A673 (cell line): ENCODE results near the gene SLC29A2. TPM values are rescaled to one million over a fixed set of nuclear protein-coding genes. Genes with fewer than 3 reads are reported as not detected.

Source experiments
- BruUV-seq: library from RNA; stranded (reverse); fragments of 400-500 nt; replicated peaks from 2 replicates; lab custom pipeline; 2021; lab: Mats Ljungman, UMichigan
- CTCF ChIA-PET: fragments of 300-600 bp; sonication (Branson Sonifier 250); formaldehyde crosslinking; loops from one replicate; lab custom pipeline; 2022; ENCODE audit warnings: antibody characterized with exemption; lab: Charles Lee
- POLR2A ChIA-PET: fragments of 300-600 bp; sonication (Branson Sonifier 250); formaldehyde crosslinking; loops from one replicate; lab custom pipeline; 2022; ENCODE audit warnings: antibody characterized with exemption; ENCODE audit not compliant: low non-redundant PET; lab: Charles Lee
- DNase-seq: peaks from one replicate; pipeline ENCODE4 v3.0.0-alpha.2; 2015; ENCODE audit warnings: low spot score
- H3K27ac ChIP-seq: fragments of 200-600 bp; sonication (generic); 2 replicates; pipeline ENCODE4 v1.5.1; 2016; ENCODE audit warnings: mixed run types, low read depth, mild to moderate bottlenecking, mixed read lengths, antibody characterized with exemption, low read length; ENCODE audit not compliant: poor library complexity, severe bottlenecking
- H3K27me3 ChIP-seq: fragments of 200-600 bp; sonication (generic); replicated peaks from 2 replicates; pipeline ENCODE4 v1.6.1; 2017; ENCODE audit warnings: mixed run types, low read depth, mild to moderate bottlenecking, mixed read lengths, antibody characterized with exemption, low read length; ENCODE audit not compliant: insufficient read depth, poor library complexity
- H3K36me3 ChIP-seq: fragments of 200-600 bp; sonication (generic); 2 replicates; pipeline ENCODE4 v1.6.1; 2016; ENCODE audit warnings: mixed run types, mild to moderate bottlenecking, mixed read lengths, antibody characterized with exemption, low read length; ENCODE audit not compliant: insufficient read depth, poor library complexity, severe bottlenecking
- H3K4me1 ChIP-seq: fragments of 200-600 bp; sonication (generic); 2 replicates; pipeline ENCODE4 v1.6.1; 2017; ENCODE audit warnings: mixed run types, mild to moderate bottlenecking, mixed read lengths, antibody characterized with exemption, low read length; ENCODE audit not compliant: insufficient read depth, poor library complexity, severe bottlenecking
- H3K4me3 ChIP-seq: fragments of 200-600 bp; sonication (generic); 2 replicates; pipeline ENCODE4 v1.5.1; 2016; ENCODE audit warnings: low read depth, mixed run types, mild to moderate bottlenecking, mixed read lengths, low read length; ENCODE audit not compliant: poor library complexity, severe bottlenecking
- H3K9me3 ChIP-seq: fragments of 200-600 bp; sonication (generic); 2 replicates; pipeline ENCODE4 v1.6.1; 2016; ENCODE audit warnings: mixed run types, low read depth, mild to moderate bottlenecking, mixed read lengths, antibody characterized with exemption, low read length; ENCODE audit not compliant: poor library complexity, severe bottlenecking
- CTCF ChIP-seq: fragments of 300-800, 200-600 bp; sonication (generic); conservative IDR thresholded peaks from 2 replicates; pipeline ENCODE4 v1.5.1; 2017; ENCODE audit warnings: low read depth, mild to moderate bottlenecking, antibody characterized with exemption, low read length, moderate library complexity, mixed read lengths
- EZH2 ChIP-seq: fragments of 200-600 bp; sonication (generic); IDR thresholded peaks from 2 replicates; pipeline ENCODE4 v1.6.1; 2017; ENCODE audit warnings: borderline replicate concordance, low read depth, mild to moderate bottlenecking, mixed read lengths, antibody characterized with exemption, low read length; ENCODE audit not compliant: poor library complexity, severe bottlenecking
- intact Hi-C: fragments of 100-400 bp; cut with micrococcal nuclease; formaldehyde crosslinking; loops from one replicate; pipeline ENCODE4 v1.10.0; 2022; ENCODE audit not compliant: unreplicated experiment
- total RNA-seq: library from RNA; stranded (reverse); gene quantifications from 2 replicates; pipeline ENCODE4 v1.2.3, GENCODE V29; 2021

SLC29A2 gene
- total RNA-seq, 1 experiment from 2014 or later: 62.4 TPM

GRCh38 chr11:66332371-66333219, 39.0 kb downstream of the SLC29A2 start:
- no peaks in the 10 kb centered on the region for H3K27me3 ChIP-seq
- H3K9me3 ChIP-seq: no peaks in the 10 kb centered on the region
- ChIA-PET CTCF (no interaction called here), POLR2A (no interaction called here)
- TF ChIP-seq EZH2: no peak
- no peak for TF ChIP-seq CTCF
- DNase-seq: no peak
- no peak overlapping the region for H3K27ac ChIP-seq
- peaks cover 6% of the 10 kb centered on the region for H3K36me3 ChIP-seq
- no peak overlapping the region for H3K4me3 ChIP-seq
- intact Hi-C loops: no loop called here
- peaks cover 35% of the 10 kb centered on the region for H3K4me1 ChIP-seq
- no TSS peak for BruUV-seq

- POLR2A ChIA-PET: no interaction called here
- intact Hi-C loops: no loop called here
- BruUV-seq: no TSS peak
- TF ChIP-seq EZH2 (no peak), CTCF (no peak)
- no peak for DNase-seq
- Histone ChIP-seq H3K4me1 (peaks cover 35% of the 10 kb centered on the region), H3K9me3 (no peaks in the 10 kb centered on the region), H3K27ac (no peak overlapping the region), H3K36me3 (no peaks in the 10 kb centered on the region), H3K27me3 (no peaks in the 10 kb centered on the region), H3K4me3 (no peak overlapping the region)
- CTCF ChIA-PET: no interaction called here
Measured at GRCh38 chr11:66331542-66332370, 39.8 kb downstream of the SLC29A2 start.

- BruUV-seq: no TSS peak
- peaks cover 32% of the 10 kb centered on the region for H3K4me1 ChIP-seq
- no peak for DNase-seq
- no peaks in the 10 kb centered on the region for H3K36me3 ChIP-seq
- H3K27me3 ChIP-seq: no peaks in the 10 kb centered on the region
- no peak overlapping the region for H3K27ac ChIP-seq
- CTCF ChIA-PET: no interaction called here
- POLR2A ChIA-PET: no interaction called here
- intact Hi-C loops: no loop called here
- H3K4me3 ChIP-seq: no peak overlapping the region
- TF ChIP-seq CTCF (no peak; the same call in 1 of the 2 replicates), EZH2 (no peak)
- H3K9me3 ChIP-seq: no peaks in the 10 kb centered on the region
Measured at GRCh38 chr11:66330931-66331330, 40.6 kb downstream of the SLC29A2 start.
